ENCODE results near the gene PAIP2.
"Not testable (repeated sequence)": the region's sequence is repeated elsewhere in the genome, so short reads cannot be mapped to it uniquely, and the experiment has no call there.

The PAIP2 gene

DNA sequence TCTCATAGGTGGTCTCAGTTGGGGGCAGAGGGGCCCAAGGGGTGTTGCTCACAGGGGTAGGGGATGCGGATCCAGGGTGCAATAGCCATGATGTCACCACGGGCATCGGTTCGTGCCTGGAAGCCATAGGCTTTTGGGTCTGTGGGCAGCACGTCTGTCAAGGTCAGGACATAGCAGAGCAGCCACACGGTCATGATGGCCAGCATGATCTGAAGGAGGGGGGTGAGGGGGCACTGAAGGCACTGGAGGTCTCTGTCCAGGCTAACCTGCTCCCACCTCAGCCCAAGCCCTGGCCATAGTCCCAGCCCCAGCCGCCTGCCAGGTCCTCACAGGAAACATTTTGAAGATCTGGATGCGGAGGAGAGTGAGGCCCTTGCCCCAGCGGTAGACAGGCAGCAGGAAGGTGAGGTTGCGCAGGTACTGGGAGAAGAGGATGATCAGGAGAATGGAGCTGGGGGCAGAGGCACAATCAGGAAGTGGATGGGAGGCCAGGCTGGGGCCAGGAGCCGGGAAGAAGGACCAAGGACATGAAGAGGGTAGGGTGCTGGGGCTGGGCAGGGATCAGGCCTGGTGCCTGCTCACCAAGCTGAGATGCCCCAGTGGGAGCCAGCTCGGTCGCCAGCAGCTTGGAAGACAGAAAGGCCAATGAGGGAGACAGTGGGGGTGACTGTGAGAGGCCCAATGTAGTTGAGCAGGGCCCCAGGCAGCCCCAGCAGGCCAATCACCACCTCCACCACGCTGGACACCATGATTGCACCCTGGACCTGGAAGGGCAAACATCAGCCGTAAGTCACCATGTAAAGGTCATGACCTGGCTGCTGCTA, 38.2 kb downstream of the PAIP2 start:
- WGBS: 95% methylated on average over 15 of the region's 15 CpGs
- Histone ChIP-seq H3K36me3 (ENCODE audit: insufficient read depth, low read length) (no peaks in the 10 kb centered on the region), H3K9me3 (ENCODE audit: insufficient read depth, low read depth, low read length) (no peaks in the 10 kb centered on the region), H3K9ac (ENCODE audit: low read depth, low read length) (no peak overlapping the region), H3K27me3 (ENCODE audit: insufficient read depth, low read length) (no peaks in the 10 kb centered on the region), H3K27ac (ENCODE audit: low read depth, low read length) (no peak overlapping the region), H3K4me1 (ENCODE audit: insufficient read depth, low read length) (no peaks in the 10 kb centered on the region), H3K4me3 (ENCODE audit: low read length) (no peak overlapping the region)

DNA sequence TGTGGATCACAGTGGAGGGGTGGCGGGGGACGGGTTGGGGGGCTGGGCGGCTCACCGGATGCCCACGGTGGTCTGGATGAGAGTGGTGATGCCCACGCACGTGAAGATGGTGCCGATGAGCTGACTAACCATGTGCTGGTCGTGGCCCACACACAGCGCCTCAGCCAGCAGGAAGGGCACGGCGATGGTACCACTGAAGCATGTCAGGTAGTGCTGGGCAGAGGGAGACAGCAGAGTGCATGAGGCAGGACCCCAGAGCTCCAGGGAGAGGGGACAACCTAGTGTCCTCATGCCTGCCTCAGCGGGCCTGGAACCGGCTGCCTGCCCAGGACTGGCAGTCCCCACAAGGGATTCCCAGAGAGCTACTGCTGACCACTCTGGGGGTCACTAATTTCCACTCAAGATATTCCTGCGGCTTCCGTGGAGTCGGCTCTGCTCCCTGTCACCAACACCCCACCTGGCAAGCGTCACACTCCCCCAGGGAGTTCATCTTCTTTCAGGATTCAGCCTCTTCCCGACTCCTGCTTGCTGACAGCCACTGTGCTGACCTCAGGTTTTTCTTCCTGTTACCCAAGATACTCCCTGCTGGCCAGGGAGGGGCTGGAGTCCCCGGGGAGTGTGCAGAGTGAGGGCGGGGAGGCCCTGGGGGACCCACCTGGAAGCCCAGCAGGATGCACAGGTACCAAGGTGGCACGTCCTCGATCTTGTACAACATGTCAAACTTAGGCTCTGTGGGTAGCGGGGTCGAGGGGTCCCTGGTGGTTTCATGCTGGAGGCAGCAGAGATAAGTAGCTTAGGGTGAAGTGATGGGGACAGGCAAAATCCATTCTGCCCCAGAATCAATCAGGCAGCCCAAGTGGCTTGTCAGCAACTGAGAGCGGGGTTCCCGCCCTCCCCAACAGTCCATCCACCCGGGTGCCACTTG, 40.4 kb downstream of the PAIP2 start:
- Histone ChIP-seq H3K27ac (ENCODE audit: low read depth, low read length) (no peak overlapping the region), H3K4me1 (ENCODE audit: insufficient read depth, low read length) (no peaks in the 10 kb centered on the region), H3K36me3 (ENCODE audit: insufficient read depth, low read length) (no peaks in the 10 kb centered on the region), H3K27me3 (ENCODE audit: insufficient read depth, low read length) (no peaks in the 10 kb centered on the region), H3K4me3 (ENCODE audit: low read length) (no peak overlapping the region), H3K9ac (ENCODE audit: low read depth, low read length) (no peak overlapping the region), H3K9me3 (ENCODE audit: insufficient read depth, low read depth, low read length) (no peaks in the 10 kb centered on the region)
- 90% methylated on average over 28 of the region's 28 CpGs for WGBS

DNA sequence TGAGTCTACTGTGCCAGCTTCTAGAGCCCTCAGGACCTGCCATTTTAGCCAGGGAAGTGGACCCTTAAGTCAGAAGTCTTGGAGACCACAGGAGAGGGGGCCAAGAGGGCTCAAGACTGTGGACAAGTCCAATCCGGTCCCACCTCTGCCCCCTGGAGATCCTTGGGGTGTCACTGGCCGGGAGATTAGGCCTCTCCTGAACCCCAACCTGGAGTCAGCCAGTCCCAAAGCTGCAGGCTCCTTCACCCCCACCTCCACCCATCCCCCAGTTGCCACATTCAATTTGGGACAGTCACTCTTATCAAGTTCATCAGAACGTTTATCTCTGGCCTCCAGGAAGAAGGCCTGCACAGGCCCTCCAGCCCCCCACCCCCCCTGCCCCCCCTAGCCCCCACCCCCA, 41.2 kb downstream of the PAIP2 start:
- Histone ChIP-seq H3K27ac (ENCODE audit: low read depth, low read length) (no peak overlapping the region), H3K4me1 (ENCODE audit: insufficient read depth, low read length) (no peaks in the 10 kb centered on the region), H3K27me3 (ENCODE audit: insufficient read depth, low read length) (no peaks in the 10 kb centered on the region), H3K9ac (ENCODE audit: low read depth, low read length) (no peak overlapping the region), H3K36me3 (ENCODE audit: insufficient read depth, low read length) (no peaks in the 10 kb centered on the region), H3K4me3 (ENCODE audit: low read length) (no peak overlapping the region), H3K9me3 (ENCODE audit: insufficient read depth, low read depth, low read length) (no peaks in the 10 kb centered on the region)
- WGBS: 87% methylated on average over 3 of the region's 3 CpGs

DNA sequence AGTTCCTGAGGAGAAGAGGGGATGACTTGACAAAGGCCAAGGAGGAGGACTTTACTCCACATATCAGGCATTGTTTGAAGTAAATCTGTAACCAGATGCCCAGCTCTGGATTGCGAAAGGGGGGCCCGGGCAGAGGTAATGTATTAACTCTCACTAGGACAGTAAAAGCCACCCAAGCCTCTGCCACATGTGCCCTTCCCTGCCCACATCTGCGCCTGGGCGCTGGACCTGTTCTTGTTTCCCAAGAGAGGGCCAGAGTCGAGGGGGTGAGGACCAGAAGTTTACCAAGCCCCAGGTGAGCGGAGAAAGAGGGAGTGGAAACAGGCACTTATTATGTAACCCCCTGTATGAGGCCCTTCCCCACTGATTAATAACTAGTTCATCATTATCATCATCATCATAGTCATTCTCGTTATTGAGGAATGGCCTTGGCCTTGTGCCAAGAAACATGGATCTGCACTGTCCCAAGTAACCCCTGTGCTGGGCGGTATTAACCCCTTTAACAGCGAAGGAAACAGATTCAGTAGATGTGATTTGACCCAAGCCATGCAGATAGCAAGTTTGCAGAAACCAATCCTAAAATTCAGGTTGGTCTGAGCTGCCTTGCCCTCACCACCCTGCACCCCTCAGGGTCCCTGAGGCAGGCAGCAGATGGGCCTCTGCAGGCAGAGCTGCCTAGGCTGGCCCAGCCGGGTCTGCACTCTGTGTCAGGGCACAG, 41.8 kb downstream of the PAIP2 start, which contains the start of gene SLC23A1:
Gene SLC23A1 (minus strand): TSS at position 23 of the 718 bp plus-strand sequence. CDS start 44 bp downstream, outside the sequence.
- no peaks in the 10 kb centered on the region for H3K36me3 ChIP-seq (ENCODE audit: insufficient read depth, low read length)
- H3K4me3 ChIP-seq (ENCODE audit: low read length): no peak within 1 kb of the TSS
- no peaks in the 10 kb centered on the region for H3K27me3 ChIP-seq (ENCODE audit: insufficient read depth, low read length)
- H3K9me3 ChIP-seq (ENCODE audit: insufficient read depth, low read depth, low read length): no peaks in the 10 kb centered on the region
- WGBS: 93% methylated on average over 10 of the region's 10 CpGs
- no peak within 1 kb of the TSS for H3K9ac ChIP-seq (ENCODE audit: low read depth, low read length)
- no peak within 1 kb of the TSS for H3K27ac ChIP-seq (ENCODE audit: low read depth, low read length)
- peaks cover 5% of the 10 kb centered on the region for H3K4me1 ChIP-seq (ENCODE audit: insufficient read depth, low read length)

DNA sequence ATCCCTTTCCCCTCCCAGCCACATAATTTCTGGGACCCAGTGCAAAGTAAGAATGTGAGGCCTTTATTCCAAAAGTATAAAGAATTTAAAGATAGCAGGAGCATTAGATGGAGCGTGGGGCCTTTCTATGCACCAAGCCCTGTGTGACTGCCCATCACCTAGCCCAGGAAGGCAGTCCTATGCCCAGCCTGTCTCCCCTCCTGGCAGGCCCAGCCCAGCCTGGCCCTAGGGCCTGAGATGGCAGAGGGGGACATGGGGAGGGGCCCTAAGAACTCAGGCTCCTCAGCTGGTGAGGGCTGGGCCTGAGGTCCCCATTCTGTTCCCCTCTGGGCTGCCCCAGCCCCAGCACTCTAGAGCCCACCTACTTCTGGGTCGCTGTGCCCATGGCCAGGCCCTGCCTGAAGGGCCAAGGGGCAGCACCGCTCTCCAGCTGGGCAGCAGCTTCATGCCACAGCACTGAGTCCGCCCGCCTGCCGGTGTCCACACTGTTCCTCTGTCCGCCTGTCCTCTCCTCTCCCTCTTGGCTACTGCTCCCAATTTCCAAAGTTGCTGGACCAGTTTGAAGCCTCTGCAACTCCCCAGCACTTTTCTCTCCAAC, 42.4 kb downstream of the PAIP2 start:
- no peak overlapping the region for H3K4me3 ChIP-seq (ENCODE audit: low read length)
- H3K4me1 ChIP-seq (ENCODE audit: insufficient read depth, low read length): peaks cover 7% of the 10 kb centered on the region
- H3K27ac ChIP-seq (ENCODE audit: low read depth, low read length): no peak overlapping the region
- H3K9ac ChIP-seq (ENCODE audit: low read depth, low read length): no peak overlapping the region
- WGBS: 81% methylated on average over 7 of the region's 7 CpGs
- no peaks in the 10 kb centered on the region for H3K36me3 ChIP-seq (ENCODE audit: insufficient read depth, low read length)
- H3K27me3 ChIP-seq (ENCODE audit: insufficient read depth, low read length): no peaks in the 10 kb centered on the region
- H3K9me3 ChIP-seq (ENCODE audit: insufficient read depth, low read depth, low read length): no peaks in the 10 kb centered on the region

DNA sequence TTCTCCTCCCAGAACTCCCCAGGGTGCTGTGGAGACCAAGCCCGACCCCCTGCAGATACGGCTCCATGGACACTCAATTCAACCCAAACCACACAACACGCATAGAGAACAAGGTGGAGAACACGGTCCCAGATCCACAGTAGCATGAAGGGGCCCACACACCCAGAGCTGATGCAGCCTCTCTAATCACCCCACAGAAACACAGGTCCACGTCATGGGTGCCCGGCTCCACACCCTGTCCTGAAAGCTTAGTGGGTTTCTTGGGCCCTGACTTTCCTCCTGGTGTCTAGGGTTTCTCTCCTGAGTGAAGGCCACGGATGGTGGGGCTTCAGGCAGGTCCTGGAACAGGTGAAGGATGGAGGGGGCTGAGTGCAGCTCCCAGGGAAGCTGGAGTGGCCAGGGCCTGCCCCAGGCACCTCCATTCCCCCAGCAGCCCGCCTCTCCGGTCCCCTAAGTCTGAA, 43.0 kb downstream of the PAIP2 start:
- no peak overlapping the region for H3K27ac ChIP-seq (ENCODE audit: low read depth, low read length)
- no peaks in the 10 kb centered on the region for H3K27me3 ChIP-seq (ENCODE audit: insufficient read depth, low read length)
- H3K9me3 ChIP-seq (ENCODE audit: insufficient read depth, low read depth, low read length): no peaks in the 10 kb centered on the region
- WGBS: 91% methylated on average over 9 of the region's 9 CpGs
- no peak overlapping the region for H3K9ac ChIP-seq (ENCODE audit: low read depth, low read length)
- no peak overlapping the region for H3K4me3 ChIP-seq (ENCODE audit: low read length)
- peaks cover 7% of the 10 kb centered on the region for H3K4me1 ChIP-seq (ENCODE audit: insufficient read depth, low read length)
- H3K36me3 ChIP-seq (ENCODE audit: insufficient read depth, low read length): no peaks in the 10 kb centered on the region

DNA sequence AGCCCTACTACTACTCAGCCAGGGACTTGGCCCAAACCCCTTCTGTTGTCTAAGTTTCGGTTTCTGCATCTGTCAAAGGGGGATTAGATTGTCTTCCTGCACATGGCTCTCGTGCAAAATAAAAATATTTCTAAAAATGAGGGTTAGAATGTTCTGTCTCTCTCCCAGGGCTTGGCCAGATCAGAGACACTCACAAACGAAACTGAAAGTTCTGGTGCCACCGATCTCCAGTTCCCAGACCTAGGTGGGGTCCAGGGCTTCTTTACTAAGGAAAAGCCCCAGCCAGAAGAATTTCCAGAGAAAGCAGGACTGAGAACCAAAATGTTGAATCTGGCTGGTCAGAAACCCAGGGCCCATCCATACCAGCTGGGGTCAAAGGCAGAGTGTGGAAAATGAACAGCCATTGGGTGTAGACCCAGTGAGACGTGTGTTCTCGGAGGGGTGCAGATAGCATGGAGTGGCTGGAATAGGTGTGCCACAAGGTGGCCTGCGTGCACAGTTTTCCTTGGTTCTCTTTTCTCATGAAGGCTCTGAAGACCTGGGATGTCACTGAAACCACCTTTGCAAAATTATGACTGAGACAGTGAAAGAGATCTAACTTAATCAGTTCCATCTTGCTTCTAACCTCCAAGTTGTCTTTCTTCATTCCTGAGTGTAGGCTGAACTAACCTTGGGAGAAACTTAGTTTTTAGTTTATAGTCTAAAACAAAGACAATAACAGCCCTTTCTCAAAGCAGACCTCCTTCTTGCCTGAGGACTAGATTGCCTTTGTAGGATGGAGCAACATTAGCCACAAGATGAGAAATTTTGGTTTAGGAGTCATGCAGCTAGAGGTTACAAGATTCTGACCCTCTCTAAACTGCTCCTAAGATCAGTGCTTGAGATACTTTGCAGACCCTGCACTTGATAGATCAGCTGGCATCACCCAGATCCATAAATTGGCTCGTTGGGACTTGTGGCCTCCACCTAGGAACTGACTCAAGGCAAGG, 43.7 kb downstream of the PAIP2 start:
- Histone ChIP-seq H3K4me1 (ENCODE audit: insufficient read depth, low read length) (peaks cover 7% of the 10 kb centered on the region), H3K27me3 (ENCODE audit: insufficient read depth, low read length) (no peaks in the 10 kb centered on the region), H3K4me3 (ENCODE audit: low read length) (no peak overlapping the region), H3K9ac (ENCODE audit: low read depth, low read length) (no peak overlapping the region), H3K36me3 (ENCODE audit: insufficient read depth, low read length) (no peaks in the 10 kb centered on the region), H3K9me3 (ENCODE audit: insufficient read depth, low read depth, low read length) (no peaks in the 10 kb centered on the region), H3K27ac (ENCODE audit: low read depth, low read length) (no peak overlapping the region)
- WGBS: 86% methylated on average over 8 of the region's 8 CpGs

DNA sequence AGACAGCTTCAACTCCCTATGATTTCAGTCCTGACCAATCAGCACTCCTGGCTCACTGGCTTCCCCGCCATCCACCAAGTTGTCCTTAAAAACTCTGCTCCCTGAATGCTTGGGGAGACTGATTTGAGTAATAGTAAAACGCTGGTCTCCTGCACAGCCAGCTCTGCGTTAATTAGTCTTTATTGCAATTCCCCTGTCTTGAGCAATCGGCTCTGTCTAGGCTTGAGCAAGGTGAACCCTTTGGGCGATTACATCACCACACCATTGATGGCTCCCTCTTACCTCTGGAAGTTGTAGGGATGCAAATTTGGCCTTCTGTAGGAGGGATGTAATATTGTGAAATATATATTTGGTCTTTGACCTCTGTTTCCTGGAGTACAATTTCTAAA, 44.4 kb downstream of the PAIP2 start:
- no peaks in the 10 kb centered on the region for H3K36me3 ChIP-seq (ENCODE audit: insufficient read depth, low read length)
- no peaks in the 10 kb centered on the region for H3K9me3 ChIP-seq (ENCODE audit: insufficient read depth, low read depth, low read length)
- peaks cover 7% of the 10 kb centered on the region for H3K4me1 ChIP-seq (ENCODE audit: insufficient read depth, low read length)
- H3K27me3 ChIP-seq (ENCODE audit: insufficient read depth, low read length): no peaks in the 10 kb centered on the region
- no peak overlapping the region for H3K27ac ChIP-seq (ENCODE audit: low read depth, low read length)
- H3K4me3 ChIP-seq (ENCODE audit: low read length): no peak overlapping the region
- WGBS: 83% methylated on average over 4 of the region's 5 CpGs
- no peak overlapping the region for H3K9ac ChIP-seq (ENCODE audit: low read depth, low read length)

DNA sequence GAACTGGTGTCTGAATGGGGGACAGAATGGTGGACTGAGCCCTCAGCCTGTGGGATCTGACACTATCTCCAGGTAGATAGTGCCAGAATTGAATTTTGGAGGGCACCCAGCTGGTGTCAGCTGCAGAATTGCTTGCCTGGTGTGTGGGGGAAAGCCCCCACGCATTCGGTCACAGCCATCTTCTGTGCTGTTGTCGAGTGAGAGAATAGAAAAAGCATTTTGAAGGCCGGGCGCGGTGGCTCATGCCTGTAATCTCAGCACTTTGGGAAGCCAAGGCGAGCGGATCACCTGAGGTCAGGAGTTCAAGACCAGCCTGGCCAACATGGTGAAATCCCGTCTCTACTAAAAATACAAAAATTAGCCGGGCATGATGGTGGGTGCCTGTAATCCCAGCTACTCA, 45.3 kb downstream of the PAIP2 start:
- not testable (repeated sequence) for H3K4me3 ChIP-seq (ENCODE audit: low read length); H3K9ac ChIP-seq (ENCODE audit: low read depth, low read length); H3K27me3 ChIP-seq (ENCODE audit: insufficient read depth, low read length); H3K36me3 ChIP-seq (ENCODE audit: insufficient read depth, low read length); H3K4me1 ChIP-seq (ENCODE audit: insufficient read depth, low read length); H3K27ac ChIP-seq (ENCODE audit: low read depth, low read length); H3K9me3 ChIP-seq (ENCODE audit: insufficient read depth, low read depth, low read length)
- 92% methylated on average over 9 of the region's 10 CpGs for WGBS
